Astrocyte (in vitro differentiated cells and primary cell): ENCODE measurements around the gene JAG2. TPM values are rescaled to one million over a fixed set of nuclear protein-coding genes. Genes with fewer than 3 reads are reported as not detected.

Experiments used
- DNase-seq: peaks from one replicate; pipeline ENCODE4 v3.0.0-alpha.2; 2010; ENCODE audit warnings: low read depth
- FAIRE-seq: peaks from 2 replicates; lab custom pipeline; 2011; peaks lifted over from hg19 to GRCh38; lab: Jason Lieb, UNC
- H2AFZ ChIP-seq: 2 replicates; pipeline ENCODE4 v1.6.0; 2012; ENCODE audit warnings: low read depth, low read length, inconsistent platforms
- H3K27ac ChIP-seq: 2 replicates; pipeline ENCODE4 v1.5.1; 2011; ENCODE audit warnings: low read depth, low read length, inconsistent platforms
- H3K27me3 ChIP-seq: 2 replicates; pipeline ENCODE4 v1.6.0; 2011; ENCODE audit warnings: low read length, inconsistent platforms; ENCODE audit not compliant: insufficient read depth
- H3K36me3 ChIP-seq: 2 replicates; pipeline ENCODE4 v1.5.1; 2011; ENCODE audit warnings: low read length, inconsistent platforms; ENCODE audit not compliant: insufficient read depth
- H3K4me1 ChIP-seq: 2 replicates; pipeline ENCODE4 v1.5.1; 2011; ENCODE audit warnings: low read length, inconsistent platforms; ENCODE audit not compliant: insufficient read depth
- H3K4me2 ChIP-seq: 2 replicates; pipeline ENCODE4 v1.6.0; 2012; ENCODE audit warnings: low read length, inconsistent platforms
- H3K4me3 ChIP-seq: 2 replicates; pipeline ENCODE4 v1.5.1; 2011; ENCODE audit warnings: low read depth, mild to moderate bottlenecking, low read length, inconsistent platforms; ENCODE audit not compliant: insufficient read depth
- H3K79me2 ChIP-seq: 2 replicates; pipeline ENCODE4 v1.6.0; 2012; ENCODE audit warnings: mild to moderate bottlenecking, low read length, inconsistent platforms; ENCODE audit not compliant: insufficient read depth
- H3K9ac ChIP-seq: 2 replicates; pipeline ENCODE4 v1.6.0; 2012; ENCODE audit warnings: mild to moderate bottlenecking, low read length, inconsistent platforms
- H3K9me3 ChIP-seq: 2 replicates; pipeline ENCODE4 v1.5.1; 2012; ENCODE audit warnings: low read depth, mild to moderate bottlenecking, low read length, inconsistent platforms; ENCODE audit not compliant: insufficient read depth
- H4K20me1 ChIP-seq: 2 replicates; pipeline ENCODE4 v1.6.0; 2012; ENCODE audit warnings: low read length, inconsistent platforms; ENCODE audit not compliant: insufficient read depth
- H3K27ac Mint-ChIP-seq: one replicate; pipeline ENCODE4 v1.8.0; 2021; ENCODE audit warnings: mild to moderate bottlenecking, mixed read lengths; ENCODE audit not compliant: unreplicated experiment
- H3K27me3 Mint-ChIP-seq: one replicate; pipeline ENCODE4 v1.8.0; 2021; ENCODE audit warnings: low read depth, mixed read lengths; ENCODE audit not compliant: unreplicated experiment
- H3K36me3 Mint-ChIP-seq: one replicate; pipeline ENCODE4 v1.8.0; 2021; ENCODE audit warnings: low read depth, mixed read lengths; ENCODE audit not compliant: unreplicated experiment
- H3K4me1 Mint-ChIP-seq: one replicate; pipeline ENCODE4 v1.8.0; 2021; ENCODE audit warnings: low read depth, mixed read lengths; ENCODE audit not compliant: unreplicated experiment
- H3K4me3 Mint-ChIP-seq: one replicate; pipeline ENCODE4 v1.8.0; 2021; ENCODE audit warnings: mild to moderate bottlenecking, moderate library complexity, mixed read lengths; ENCODE audit not compliant: unreplicated experiment
- H3K9me3 Mint-ChIP-seq: one replicate; pipeline ENCODE4 v1.8.0; 2021; ENCODE audit warnings: mild to moderate bottlenecking, mixed read lengths; ENCODE audit not compliant: unreplicated experiment
- CTCF ChIP-seq: IDR thresholded peaks from 2 replicates; pipeline ENCODE4 v1.5.1; 2011; ENCODE audit warnings: low read depth, mild to moderate bottlenecking, inconsistent platforms, low read length, moderate library complexity; ENCODE audit not compliant: insufficient read depth
- EZH2 ChIP-seq: IDR thresholded peaks from 2 replicates; pipeline ENCODE4 v1.6.1; 2012; ENCODE audit warnings: mild to moderate bottlenecking, low read length, inconsistent platforms; ENCODE audit not compliant: insufficient read depth
- total RNA-seq: library from RNA; stranded (reverse); gene quantifications from 2 replicates; pipeline ENCODE4 v1.2.1, GENCODE V29; 2021

Gene JAG2
- total RNA-seq, 1 donor from 2014 or later, result 6.6 TPM

- Histone ChIP-seq H3K27me3 (no peaks in the 10 kb centered on the region), H3K4me3 (no peak overlapping the region), H3K4me1 (no peaks in the 10 kb centered on the region), H3K27ac (no peak overlapping the region), H3K79me2 (peaks cover 11% of the 10 kb centered on the region), H2AFZ (no peak overlapping the region), H3K4me2 (no peak overlapping the region), H3K36me3 (no peaks in the 10 kb centered on the region), H3K9ac (no peak overlapping the region), H3K9me3 (no peaks in the 10 kb centered on the region), H4K20me1 (peaks cover 32% of the 10 kb centered on the region)
- DNase-seq, result no peak
- Mint-ChIP-seq H3K36me3 (peaks cover 2% of the 10 kb centered on the region), H3K4me3 (no peak overlapping the region), H3K9me3 (no peaks in the 10 kb centered on the region), H3K4me1 (no peaks in the 10 kb centered on the region), H3K27me3 (no peaks in the 10 kb centered on the region), H3K27ac (no peak overlapping the region)
- TF ChIP-seq EZH2 (no peak), CTCF (no peak)
- FAIRE-seq, result no peak
Observed at GRCh38 chr14:105215602-105216001, 47.0 kb upstream of the JAG2 start.

GRCh38 chr14:105214324-105214915, 45.8 kb upstream of the JAG2 start:
- Mint-ChIP-seq H3K27ac (no peak overlapping the region), H3K36me3 (peaks cover 2% of the 10 kb centered on the region), H3K9me3 (no peaks in the 10 kb centered on the region), H3K4me3 (no peak overlapping the region), H3K27me3 (no peaks in the 10 kb centered on the region), H3K4me1 (no peaks in the 10 kb centered on the region)
- H3K36me3 ChIP-seq, result no peaks in the 10 kb centered on the region
- no peak overlapping the region for H3K27ac ChIP-seq
- no peak overlapping the region for H3K9ac ChIP-seq
- no peak overlapping the region for H2AFZ ChIP-seq
- no peaks in the 10 kb centered on the region for H3K4me1 ChIP-seq
- no peak overlapping the region for H3K4me2 ChIP-seq
- FAIRE-seq (no peak), DNase-seq (no peak)
- no peak for TF ChIP-seq CTCF
- TF ChIP-seq EZH2, result no peak
- peaks cover 30% of the 10 kb centered on the region for H4K20me1 ChIP-seq
- H3K79me2 ChIP-seq, result peaks cover 11% of the 10 kb centered on the region
- no peak overlapping the region for H3K4me3 ChIP-seq
- no peaks in the 10 kb centered on the region for H3K9me3 ChIP-seq
- no peaks in the 10 kb centered on the region for H3K27me3 ChIP-seq

- H3K27ac ChIP-seq, result no peak overlapping the region
- no peaks in the 10 kb centered on the region for H3K27me3 ChIP-seq
- Mint-ChIP-seq H3K9me3 (no peaks in the 10 kb centered on the region), H3K4me1 (no peaks in the 10 kb centered on the region), H3K27ac (no peak overlapping the region), H3K4me3 (no peak overlapping the region), H3K27me3 (no peaks in the 10 kb centered on the region), H3K36me3 (peaks cover 2% of the 10 kb centered on the region)
- no peak for FAIRE-seq
- no peak for DNase-seq
- H3K4me1 ChIP-seq, result no peaks in the 10 kb centered on the region
- peaks cover 11% of the 10 kb centered on the region for H3K79me2 ChIP-seq
- H3K36me3 ChIP-seq, result no peaks in the 10 kb centered on the region
- peaks cover 30% of the 10 kb centered on the region for H4K20me1 ChIP-seq
- H2AFZ ChIP-seq, result no peak overlapping the region
- no peak overlapping the region for H3K4me3 ChIP-seq
- H3K4me2 ChIP-seq, result no peak overlapping the region
- no peak overlapping the region for H3K9ac ChIP-seq
- no peaks in the 10 kb centered on the region for H3K9me3 ChIP-seq
- no peak for TF ChIP-seq EZH2
- no peak for TF ChIP-seq CTCF
Observed at GRCh38 chr14:105213361-105213760, 44.8 kb upstream of the JAG2 start.
